ENCODE measurements around the gene LIMS1.

LIMS1 gene

DNA sequence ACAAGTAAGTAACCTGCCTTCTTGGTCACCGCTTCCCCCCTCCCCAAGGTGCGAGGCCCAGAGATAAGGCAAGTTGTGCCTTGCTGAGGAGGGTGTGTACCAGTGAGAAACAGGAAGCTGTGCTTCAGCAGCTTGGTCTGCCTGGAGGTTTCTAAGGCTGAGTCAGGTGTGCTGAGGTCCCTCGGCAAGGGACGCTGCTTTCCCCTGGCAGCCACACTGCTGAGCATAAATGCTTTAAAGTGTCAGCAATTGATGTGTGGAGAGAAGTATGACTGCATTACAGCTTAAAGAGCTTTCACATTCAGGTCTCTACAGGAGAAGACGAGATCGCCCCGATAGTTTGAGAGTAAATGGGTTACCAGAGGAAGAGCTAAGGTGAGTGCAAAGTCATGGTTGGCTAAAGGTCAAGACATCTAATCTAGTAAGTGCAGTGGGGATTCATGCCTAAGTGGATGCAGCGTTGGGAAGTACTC, 86.9 kb downstream of the LIMS1 start:
- peak; percentile 95 for DNase-seq
- no peak overlapping the region for H2BK120ac ChIP-seq (ENCODE audit: low read depth, low read length)
- no peaks in the 10 kb centered on the region for H3K36me3 ChIP-seq (ENCODE audit: control insufficient read depth, insufficient read depth, low read length)
- H3K56ac ChIP-seq (ENCODE audit: low read length), result peak overlapping the region; percentile 90
- H3K79me1 ChIP-seq (ENCODE audit: low read length), result peaks cover 7% of the 10 kb centered on the region
- peak overlapping the region; percentile 86 for H2BK5ac ChIP-seq (ENCODE audit: low read length)
- H4K8ac ChIP-seq (ENCODE audit: low read depth, low read length), result no peak overlapping the region
- H3K79me2 ChIP-seq (ENCODE audit: control insufficient read depth, insufficient read depth, low read length), result peaks cover 11% of the 10 kb centered on the region
- no peak overlapping the region for H2BK15ac ChIP-seq (replicated peaks; ENCODE audit: low read depth)
- peak overlapping the region; percentile 97 for H3K4me2 ChIP-seq (ENCODE audit: low read length)
- H2AK5ac ChIP-seq (ENCODE audit: low read length), result peak overlapping the region; percentile 51
- peak overlapping the region; percentile 82 for H3K18ac ChIP-seq (ENCODE audit: low read length)
- peak overlapping the region; percentile 93 for H3K27ac ChIP-seq (ENCODE audit: low read depth, low read length)
- no peak overlapping the region for H4K5ac ChIP-seq (ENCODE audit: low read length)
- H3K4me1 ChIP-seq (ENCODE audit: control insufficient read depth, low read depth, low read length), result peaks cover 7% of the 10 kb centered on the region
- H3K9ac ChIP-seq (ENCODE audit: low read length), result peak overlapping the region; percentile 67
- H3K23ac ChIP-seq (ENCODE audit: low read length), result no peak overlapping the region
- no CpG with 5 or more reads among the region's 8 CpGs for WGBS (ENCODE audit: extremely low coverage, insufficient coverage, low lambda C conversion rate)
- H3K4ac ChIP-seq (ENCODE audit: low read depth, low read length), result no peak overlapping the region
- peak overlapping the region; percentile 30 for H3K4me3 ChIP-seq (ENCODE audit: low read length)
- H3K27me3 ChIP-seq (ENCODE audit: insufficient read depth, low read length, poor library complexity), result no peaks in the 10 kb centered on the region

DNA sequence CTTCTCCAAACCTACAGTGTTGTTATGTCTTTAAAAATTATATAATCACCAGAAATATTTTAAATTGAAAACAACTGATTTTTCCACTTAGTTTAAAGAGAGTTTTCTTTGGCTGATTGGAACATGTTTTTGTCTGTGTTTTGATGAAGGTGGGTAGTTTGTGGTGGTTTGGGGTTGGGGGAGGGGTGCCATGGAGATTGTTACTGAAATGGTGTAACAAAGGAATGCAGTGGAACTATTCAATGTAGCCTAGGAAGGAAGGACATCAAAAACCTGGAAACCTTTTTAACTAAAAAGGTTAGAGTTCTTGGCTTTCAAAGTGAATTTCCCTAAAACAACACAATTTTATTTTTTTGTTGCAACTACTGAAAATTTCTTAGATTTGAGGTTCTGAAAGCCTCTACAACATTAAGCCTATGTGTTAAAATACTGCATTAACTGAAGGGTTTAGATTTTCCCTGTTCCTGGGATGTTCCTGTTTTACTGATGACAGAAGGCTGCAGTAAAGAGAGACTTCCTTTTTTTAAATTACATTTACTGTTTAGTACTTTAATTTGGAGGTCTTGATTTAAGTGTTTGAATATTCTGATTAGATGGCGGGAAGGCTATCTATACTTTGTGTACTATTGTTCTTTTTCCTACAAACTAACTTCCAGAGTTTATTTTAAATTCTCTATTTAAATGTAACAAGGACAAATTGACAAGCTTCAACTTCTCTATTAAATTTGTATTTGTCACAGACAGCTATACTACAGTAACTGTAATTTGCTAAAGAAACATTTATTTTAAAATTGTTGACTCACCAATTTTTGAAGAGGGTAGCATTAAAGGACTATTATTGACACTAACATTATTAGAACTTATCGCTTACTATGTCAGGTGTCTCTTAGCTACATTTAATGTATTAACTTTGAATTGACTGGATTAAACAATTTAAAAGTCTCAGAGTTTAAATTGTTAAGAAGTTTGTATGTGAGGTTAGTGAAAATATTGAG, 87.7 kb downstream of the LIMS1 start:
- H3K79me1 ChIP-seq (ENCODE audit: low read length), result peaks cover 4% of the 10 kb centered on the region
- no peak overlapping the region for H3K18ac ChIP-seq (ENCODE audit: low read length)
- no peak overlapping the region for H2BK5ac ChIP-seq (ENCODE audit: low read length)
- no peak overlapping the region for H2AK5ac ChIP-seq (ENCODE audit: low read length)
- no peak overlapping the region for H3K56ac ChIP-seq (ENCODE audit: low read length)
- H3K36me3 ChIP-seq (ENCODE audit: control insufficient read depth, insufficient read depth, low read length), result no peaks in the 10 kb centered on the region
- no peak overlapping the region for H3K9ac ChIP-seq (ENCODE audit: low read length)
- H4K5ac ChIP-seq (ENCODE audit: low read length), result no peak overlapping the region
- H3K4me3 ChIP-seq (ENCODE audit: low read length), result no peak overlapping the region
- H3K27me3 ChIP-seq (ENCODE audit: insufficient read depth, low read length, poor library complexity), result no peaks in the 10 kb centered on the region
- H3K79me2 ChIP-seq (ENCODE audit: control insufficient read depth, insufficient read depth, low read length), result peaks cover 12% of the 10 kb centered on the region
- peaks cover 7% of the 10 kb centered on the region for H3K4me1 ChIP-seq (ENCODE audit: control insufficient read depth, low read depth, low read length)
- no peak overlapping the region for H3K4ac ChIP-seq (ENCODE audit: low read depth, low read length)
- no peak overlapping the region for H4K8ac ChIP-seq (ENCODE audit: low read depth, low read length)
- no peak overlapping the region for H2BK15ac ChIP-seq (replicated peaks; ENCODE audit: low read depth)
- no peak overlapping the region for H3K23ac ChIP-seq (ENCODE audit: low read length)
- WGBS (ENCODE audit: extremely low coverage, insufficient coverage, low lambda C conversion rate), result no CpG with 5 or more reads among the region's 2 CpGs
- H3K27ac ChIP-seq (ENCODE audit: low read depth, low read length), result peak overlapping the region; percentile 93
- H2BK120ac ChIP-seq (ENCODE audit: low read depth, low read length), result no peak overlapping the region
- peak; percentile 70 for DNase-seq
- no peak overlapping the region for H3K4me2 ChIP-seq (ENCODE audit: low read length)

DNA sequence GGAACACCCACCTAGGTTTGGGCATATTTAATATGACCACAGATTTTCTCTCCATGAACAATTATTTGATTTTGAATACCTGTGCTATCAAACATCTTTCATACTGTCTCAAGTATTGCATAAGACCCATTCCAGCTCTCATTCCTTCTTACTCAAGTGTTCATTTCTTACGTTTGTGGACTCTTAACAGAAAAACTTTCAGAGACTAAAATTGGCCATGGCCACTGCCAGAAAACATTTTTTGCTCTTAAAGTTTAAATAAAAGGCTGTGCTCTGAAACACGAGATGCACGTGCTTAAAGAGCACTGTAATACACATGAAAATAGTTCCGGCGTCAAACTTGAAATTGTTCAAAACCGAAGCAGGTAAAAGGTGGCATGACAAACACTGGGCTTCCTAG, 89.3 kb downstream of the LIMS1 start:
- H3K27me3 ChIP-seq (ENCODE audit: insufficient read depth, low read length, poor library complexity), result no peaks in the 10 kb centered on the region
- H3K4ac ChIP-seq (ENCODE audit: low read depth, low read length), result no peak overlapping the region
- no peak overlapping the region for H3K18ac ChIP-seq (ENCODE audit: low read length)
- H3K23ac ChIP-seq (ENCODE audit: low read length), result no peak overlapping the region
- no peak overlapping the region for H3K56ac ChIP-seq (ENCODE audit: low read length)
- H3K79me2 ChIP-seq (ENCODE audit: control insufficient read depth, insufficient read depth, low read length), result peaks cover 9% of the 10 kb centered on the region
- no peak overlapping the region for H2BK120ac ChIP-seq (ENCODE audit: low read depth, low read length)
- no peak overlapping the region for H4K5ac ChIP-seq (ENCODE audit: low read length)
- H2BK5ac ChIP-seq (ENCODE audit: low read length), result no peak overlapping the region
- H3K4me1 ChIP-seq (ENCODE audit: control insufficient read depth, low read depth, low read length), result peaks cover 7% of the 10 kb centered on the region
- H2BK15ac ChIP-seq (replicated peaks; ENCODE audit: low read depth), result no peak overlapping the region
- no peak overlapping the region for H3K4me3 ChIP-seq (ENCODE audit: low read length)
- H3K9ac ChIP-seq (ENCODE audit: low read length), result no peak overlapping the region
- H4K8ac ChIP-seq (ENCODE audit: low read depth, low read length), result no peak overlapping the region
- H3K27ac ChIP-seq (ENCODE audit: low read depth, low read length), result no peak overlapping the region
- no peaks in the 10 kb centered on the region for H3K36me3 ChIP-seq (ENCODE audit: control insufficient read depth, insufficient read depth, low read length)
- no peak for DNase-seq
- no CpG with 5 or more reads among the region's 6 CpGs for WGBS (ENCODE audit: extremely low coverage, insufficient coverage, low lambda C conversion rate)
- H3K79me1 ChIP-seq (ENCODE audit: low read length), result peaks cover 8% of the 10 kb centered on the region
- H2AK5ac ChIP-seq (ENCODE audit: low read length), result no peak overlapping the region
- H3K4me2 ChIP-seq (ENCODE audit: low read length), result no peak overlapping the region

DNA sequence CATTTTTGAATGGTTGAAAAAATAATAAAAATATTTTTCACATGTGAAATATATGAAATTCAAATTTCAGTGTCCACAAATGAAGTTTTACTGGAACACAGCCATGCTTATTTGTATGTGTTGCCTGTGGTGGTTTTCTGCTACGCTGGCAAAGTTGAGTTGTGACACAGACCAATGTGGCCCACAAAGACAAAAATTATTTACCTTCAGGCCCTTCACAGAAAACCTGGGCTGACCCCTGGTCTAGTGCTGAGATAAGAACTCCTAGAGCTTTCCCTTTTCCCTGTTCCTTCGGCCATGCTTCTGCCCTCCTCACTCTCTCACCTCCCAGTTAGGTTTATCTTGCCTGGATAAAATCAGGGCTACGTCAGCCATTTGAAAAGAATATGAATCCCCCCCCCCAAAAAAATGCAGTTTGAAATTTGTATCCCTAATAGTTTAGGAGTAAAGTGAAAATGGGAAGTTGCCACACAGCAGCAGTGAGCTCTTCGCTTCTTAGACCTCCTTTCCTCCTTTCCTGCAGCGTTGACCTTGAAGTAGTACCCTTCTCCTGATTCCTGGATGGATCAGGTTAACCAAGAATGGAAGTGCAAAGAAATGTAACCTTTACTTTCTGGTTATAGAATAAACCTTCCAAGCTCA, 91.0 kb downstream of the LIMS1 start:
- Histone ChIP-seq H4K5ac (ENCODE audit: low read length) (no peak overlapping the region), H3K56ac (ENCODE audit: low read length) (no peak overlapping the region), H3K18ac (ENCODE audit: low read length) (no peak overlapping the region), H3K4me2 (ENCODE audit: low read length) (no peak overlapping the region), H3K79me2 (ENCODE audit: control insufficient read depth, insufficient read depth, low read length) (peaks cover 16% of the 10 kb centered on the region), H3K23ac (ENCODE audit: low read length) (no peak overlapping the region), H3K36me3 (ENCODE audit: control insufficient read depth, insufficient read depth, low read length) (no peaks in the 10 kb centered on the region), H3K9ac (ENCODE audit: low read length) (no peak overlapping the region), H3K4ac (ENCODE audit: low read depth, low read length) (no peak overlapping the region), H3K4me1 (ENCODE audit: control insufficient read depth, low read depth, low read length) (peaks cover 3% of the 10 kb centered on the region), H2AK5ac (ENCODE audit: low read length) (no peak overlapping the region), H3K27ac (ENCODE audit: low read depth, low read length) (no peak overlapping the region), H3K27me3 (ENCODE audit: insufficient read depth, low read length, poor library complexity) (no peaks in the 10 kb centered on the region), H2BK120ac (ENCODE audit: low read depth, low read length) (no peak overlapping the region), H2BK15ac (replicated peaks; ENCODE audit: low read depth) (no peak overlapping the region), H4K8ac (ENCODE audit: low read depth, low read length) (peak overlapping the region; percentile 28), H2BK5ac (ENCODE audit: low read length) (no peak overlapping the region), H3K79me1 (ENCODE audit: low read length) (peaks cover 11% of the 10 kb centered on the region), H3K4me3 (ENCODE audit: low read length) (no peak overlapping the region)
- WGBS (ENCODE audit: extremely low coverage, insufficient coverage, low lambda C conversion rate), result no CpG with 5 or more reads among the region's 5 CpGs
- DNase-seq, result no peak

DNA sequence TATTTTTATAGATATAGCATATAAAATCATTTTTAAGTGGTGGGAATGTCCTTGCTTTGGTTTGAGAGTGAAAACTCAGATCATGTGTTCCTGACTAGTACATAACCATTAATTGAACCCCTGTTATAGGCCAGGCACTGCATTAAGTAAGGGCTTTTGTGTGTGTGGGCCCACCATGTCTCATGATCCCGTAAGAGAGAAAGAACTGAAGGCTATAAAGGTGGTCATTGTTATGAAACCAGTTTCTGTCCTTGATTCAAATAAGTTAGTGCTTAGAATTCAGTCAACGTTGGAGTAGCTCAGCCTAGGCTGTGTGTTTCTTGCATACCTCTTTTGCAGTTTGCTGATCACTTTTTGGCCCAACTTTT, 91.5 kb downstream of the LIMS1 start:
- H3K9ac ChIP-seq (ENCODE audit: low read length), result no peak overlapping the region
- no CpG with 5 or more reads among the region's 2 CpGs for WGBS (ENCODE audit: extremely low coverage, insufficient coverage, low lambda C conversion rate)

More for the DNA sequence above, 91.5 kb downstream of the LIMS1 start:
- H3K79me1 ChIP-seq (ENCODE audit: low read length), result peaks cover 11% of the 10 kb centered on the region
- H3K4me2 ChIP-seq (ENCODE audit: low read length), result no peak overlapping the region
- H3K56ac ChIP-seq (ENCODE audit: low read length), result no peak overlapping the region
- H2BK120ac ChIP-seq (ENCODE audit: low read depth, low read length), result no peak overlapping the region
- H2BK15ac ChIP-seq (replicated peaks; ENCODE audit: low read depth), result no peak overlapping the region
- H3K27me3 ChIP-seq (ENCODE audit: insufficient read depth, low read length, poor library complexity), result no peaks in the 10 kb centered on the region
- peaks cover 16% of the 10 kb centered on the region for H3K79me2 ChIP-seq (ENCODE audit: control insufficient read depth, insufficient read depth, low read length)
- no peak overlapping the region for H3K23ac ChIP-seq (ENCODE audit: low read length)
- no peak overlapping the region for H2AK5ac ChIP-seq (ENCODE audit: low read length)
- no peaks in the 10 kb centered on the region for H3K36me3 ChIP-seq (ENCODE audit: control insufficient read depth, insufficient read depth, low read length)
- H3K4me3 ChIP-seq (ENCODE audit: low read length), result no peak overlapping the region
- no peak overlapping the region for H4K8ac ChIP-seq (ENCODE audit: low read depth, low read length)
- peaks cover 3% of the 10 kb centered on the region for H3K4me1 ChIP-seq (ENCODE audit: control insufficient read depth, low read depth, low read length)
- no peak overlapping the region for H3K27ac ChIP-seq (ENCODE audit: low read depth, low read length)
- H2BK5ac ChIP-seq (ENCODE audit: low read length), result no peak overlapping the region
- DNase-seq, result no peak
- no peak overlapping the region for H3K4ac ChIP-seq (ENCODE audit: low read depth, low read length)
- H3K18ac ChIP-seq (ENCODE audit: low read length), result peak overlapping the region; percentile 39
- no peak overlapping the region for H4K5ac ChIP-seq (ENCODE audit: low read length)
